Measurements from ENCODE around the gene PRELID1. TPM values are rescaled to one million over a fixed set of nuclear protein-coding genes. Genes with fewer than 3 reads are reported as not detected.

Gene PRELID1
- total and polyA plus RNA-seq, 10 of the 15 experiments (the other 5 are each of a cell fraction or from before 2014, with no cell fraction given), result 30.9 to 584 (median 254) TPM

- TF ChIP-seq HCFC1 (IDR thresholded peaks at IDR 0.05; ENCODE audit: low read length) (peak; percentile 90), HDGF (IDR thresholded peaks at IDR 0.05) (no peak), RELA (IDR thresholded peaks at IDR 0.05; ENCODE audit: borderline replicate concordance, partially characterized antibody) (peak; percentile 58), CHD1 (IDR thresholded peaks at IDR 0.05; ENCODE audit: low read depth, low read length) (no peak), LARP7 (IDR thresholded peaks at IDR 0.05) (peak; percentile 88), ZNF592 (IDR thresholded peaks at IDR 0.05) (no peak), IKZF1 (conservative IDR thresholded peaks at IDR 0.05) (peak; percentile 95), STAT3 (IDR thresholded peaks at IDR 0.05; ENCODE audit: low read depth, low read length) (no peak), IRF5 (IDR thresholded peaks at IDR 0.05; ENCODE audit: borderline replicate concordance) (peak; percentile 89), HDAC6 (IDR thresholded peaks at IDR 0.05; ENCODE audit: unreplicated experiment) (no peak), SMAD5 (IDR thresholded peaks at IDR 0.05; ENCODE audit: low read depth) (peak; percentile 75), CBX3 (IDR thresholded peaks at IDR 0.05; ENCODE audit: borderline replicate concordance, low read depth) (no peak), POU2F2 (IDR thresholded peaks at IDR 0.05; ENCODE audit: borderline replicate concordance, low read depth, low read length) (no peak; the same call in 2 of the 3 replicates), RCOR1 (conservative IDR thresholded peaks at IDR 0.05; ENCODE audit: low read depth, low read length) (no peak), ZZZ3 (IDR thresholded peaks at IDR 0.05; ENCODE audit: control insufficient read depth, insufficient read length, low read depth) (no peak), ZNF217 (IDR thresholded peaks at IDR 0.05) (no peak), SUZ12 (IDR thresholded peaks at IDR 0.05; ENCODE audit: unreplicated experiment) (no peak), TCF12 (IDR thresholded peaks at IDR 0.05; ENCODE audit: low read depth, low read length) (peak; percentile 64; the same call in 1 of the 2 replicates), HDAC2 (IDR thresholded peaks at IDR 0.05) (peak; percentile 99), TBL1XR1 (IDR thresholded peaks at IDR 0.05; ENCODE audit: low read depth, low read length) (peak; percentile 58; the same call in 1 of the 2 replicates), CTCF (IDR thresholded peaks at IDR 0.05 in 2 of 3, conservative IDR thresholded peaks at IDR 0.05 in 1 of 3; ENCODE audit: control insufficient read depth in 2 of 3, extremely low read depth in 1 of 3, insufficient read depth in 1 of 3, low read depth in 3 of 3, low read length in 3 of 3) (no peak), GATAD2B (conservative IDR thresholded peaks at IDR 0.05; ENCODE audit: low read depth) (peak; percentile 91; the same call in 1 of the 2 replicates), ATF7 (IDR thresholded peaks at IDR 0.05; ENCODE audit: low read depth) (peak; percentile 57), NFYA (IDR thresholded peaks at IDR 0.05; ENCODE audit: borderline replicate concordance, low read depth, low read length) (peak; percentile 92), CBX5 (IDR thresholded peaks at IDR 0.05; ENCODE audit: low read depth) (no peak)
Observed at GRCh38 chr5:177351392-177352329, 48.1 kb downstream of the PRELID1 start, which contains the start of gene LMAN2 (continued).
